ENCODE results near the gene KNOP1.
A peak's percentile ranks its signal among the peaks of the same experiment; 100 is the strongest.

Gene KNOP1

GRCh38 chr16:19717741-19718623 is at the start of gene KNOP1, which contains the start of gene IQCK:
Gene KNOP1 (minus strand): TSS chr16:19718227. CDS start chr16:19715035, 3,192 bp downstream.
Gene IQCK (plus strand): TSS chr16:19718271. CDS start chr16:19718307, 36 bp downstream.
- in situ Hi-C loops (cut with HindIII; ENCODE audit: low sequenced_read_pairs), result no loop called here
- no peak for TF ChIP-seq CTCF (IDR thresholded peaks at IDR 0.05; ENCODE audit: low read depth, low read length)
- peak; percentile 87 for DNase-seq (ENCODE audit: low read depth, low spot score)
- H3K4me3 ChIP-seq (ENCODE audit: low read depth, low read length), result peak within 1 kb of the TSS; percentile 83

- in situ Hi-C loops (cut with HindIII; ENCODE audit: low sequenced_read_pairs), result no loop called here
- H3K4me3 ChIP-seq (ENCODE audit: low read depth, low read length), result no peak overlapping the region
- DNase-seq (ENCODE audit: low read depth, low spot score), result no peak
- no peak for TF ChIP-seq CTCF (IDR thresholded peaks at IDR 0.05; ENCODE audit: low read depth, low read length)
These were observed 49.5 kb upstream of the KNOP1 start for GRCh38 chr16:19767497-19767896.

GRCh38 chr16:19766988-19767387 is 49.0 kb upstream of the KNOP1 start:
- TF ChIP-seq CTCF (IDR thresholded peaks at IDR 0.05; ENCODE audit: low read depth, low read length), result no peak
- in situ Hi-C loops (cut with HindIII; ENCODE audit: low sequenced_read_pairs), result no loop called here
- DNase-seq (ENCODE audit: low read depth, low spot score), result no peak
- no peak overlapping the region for H3K4me3 ChIP-seq (ENCODE audit: low read depth, low read length)

GRCh38 chr16:19766554-19766884 is 48.5 kb upstream of the KNOP1 start:
- TF ChIP-seq CTCF (IDR thresholded peaks at IDR 0.05; ENCODE audit: low read depth, low read length), result no peak

GRCh38 chr16:19765860-19766553 is 48.0 kb upstream of the KNOP1 start:
- DNase-seq (ENCODE audit: low read depth, low spot score), result no peak
- in situ Hi-C loops (cut with HindIII; ENCODE audit: low sequenced_read_pairs), result no loop called here
- TF ChIP-seq CTCF (IDR thresholded peaks at IDR 0.05; ENCODE audit: low read depth, low read length), result no peak
- H3K4me3 ChIP-seq (ENCODE audit: low read depth, low read length), result no peak overlapping the region

More at GRCh38 chr16:19766554-19766884, 48.5 kb upstream of the KNOP1 start:
- H3K4me3 ChIP-seq (ENCODE audit: low read depth, low read length), result no peak overlapping the region
- in situ Hi-C loops (cut with HindIII; ENCODE audit: low sequenced_read_pairs), result no loop called here
- DNase-seq (ENCODE audit: low read depth, low spot score), result no peak

- no peak for TF ChIP-seq CTCF (IDR thresholded peaks at IDR 0.05; ENCODE audit: low read depth, low read length)
- DNase-seq (ENCODE audit: low read depth, low spot score), result no peak
- H3K4me3 ChIP-seq (ENCODE audit: low read depth, low read length), result no peak overlapping the region
- in situ Hi-C loops (cut with HindIII; ENCODE audit: low sequenced_read_pairs), result no loop called here
These were observed 42.5 kb upstream of the KNOP1 start for GRCh38 chr16:19760356-19761060.

Data from astrocyte of the spinal cord (primary cell).